Astrocyte (in vitro differentiated cells and primary cell): ENCODE results near the gene CBFB.

Experiments
- EZH2 ChIP-seq: IDR thresholded peaks from 2 replicates; pipeline ENCODE4 v1.6.1; 2012; ENCODE audit warnings: mild to moderate bottlenecking, low read length, inconsistent platforms; ENCODE audit not compliant: insufficient read depth
- TF ChIP-seq, protein P1 (sequence below): IDR thresholded peaks from 2 replicates; pipeline ENCODE4 v1.5.1; 2011; ENCODE audit warnings: low read depth, mild to moderate bottlenecking, inconsistent platforms, low read length, moderate library complexity; ENCODE audit not compliant: insufficient read depth

DNA sequence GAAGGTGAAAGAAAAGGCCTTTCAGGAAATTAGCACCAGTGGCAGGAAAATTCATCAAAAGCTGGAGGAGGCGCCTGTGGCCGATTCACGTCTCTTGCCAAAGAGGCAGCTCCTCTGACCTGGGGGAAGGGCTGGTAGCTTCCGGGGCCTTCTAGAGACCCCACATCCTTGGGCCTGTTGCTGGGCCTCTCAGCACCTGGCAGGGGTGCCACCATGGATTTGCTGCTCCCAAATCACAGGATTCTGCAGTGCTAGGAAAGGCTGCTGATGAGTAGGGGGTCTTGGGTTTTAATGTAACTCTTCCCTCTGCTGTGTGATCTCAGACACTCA is 11.6 kb upstream of the CBFB start:
- no peak for TF ChIP-seq EZH2
- TF ChIP-seq, protein P1, sequence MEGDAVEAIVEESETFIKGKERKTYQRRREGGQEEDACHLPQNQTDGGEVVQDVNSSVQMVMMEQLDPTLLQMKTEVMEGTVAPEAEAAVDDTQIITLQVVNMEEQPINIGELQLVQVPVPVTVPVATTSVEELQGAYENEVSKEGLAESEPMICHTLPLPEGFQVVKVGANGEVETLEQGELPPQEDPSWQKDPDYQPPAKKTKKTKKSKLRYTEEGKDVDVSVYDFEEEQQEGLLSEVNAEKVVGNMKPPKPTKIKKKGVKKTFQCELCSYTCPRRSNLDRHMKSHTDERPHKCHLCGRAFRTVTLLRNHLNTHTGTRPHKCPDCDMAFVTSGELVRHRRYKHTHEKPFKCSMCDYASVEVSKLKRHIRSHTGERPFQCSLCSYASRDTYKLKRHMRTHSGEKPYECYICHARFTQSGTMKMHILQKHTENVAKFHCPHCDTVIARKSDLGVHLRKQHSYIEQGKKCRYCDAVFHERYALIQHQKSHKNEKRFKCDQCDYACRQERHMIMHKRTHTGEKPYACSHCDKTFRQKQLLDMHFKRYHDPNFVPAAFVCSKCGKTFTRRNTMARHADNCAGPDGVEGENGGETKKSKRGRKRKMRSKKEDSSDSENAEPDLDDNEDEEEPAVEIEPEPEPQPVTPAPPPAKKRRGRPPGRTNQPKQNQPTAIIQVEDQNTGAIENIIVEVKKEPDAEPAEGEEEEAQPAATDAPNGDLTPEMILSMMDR: no peak
